ENCODE results near the gene CD38.
"Not testable (repeated sequence)": the region's sequence is repeated elsewhere in the genome, so short reads cannot be mapped to it uniquely, and the experiment has no call there.

CD38 gene

GRCh38 chr4:15799141-15799540 is 21.0 kb downstream of the CD38 start:
- DNase-seq (ENCODE audit: low read depth): no peak

GRCh38 chr4:15799701-15800100 is 21.6 kb downstream of the CD38 start:
- DNase-seq (ENCODE audit: low read depth): no peak

- not testable (repeated sequence) for DNase-seq (ENCODE audit: low read depth)
Measured at GRCh38 chr4:15802497-15802896, 24.4 kb downstream of the CD38 start.

- no peak for DNase-seq (ENCODE audit: low read depth)
Measured at GRCh38 chr4:15805583-15806517, 27.7 kb downstream of the CD38 start.

- DNase-seq (ENCODE audit: low read depth): no peak
Measured at GRCh38 chr4:15809058-15809457, 30.9 kb downstream of the CD38 start.

GRCh38 chr4:15809466-15809865 is 31.3 kb downstream of the CD38 start:
- DNase-seq (ENCODE audit: low read depth): no peak

- DNase-seq (ENCODE audit: low read depth): no peak
Measured at GRCh38 chr4:15811703-15812337, 33.7 kb downstream of the CD38 start.

GRCh38 chr4:15832523-15833451 is 54.7 kb downstream of the CD38 start:
- no peak for DNase-seq (ENCODE audit: low read depth)

- DNase-seq (ENCODE audit: low read depth): no peak
Measured at GRCh38 chr4:15833801-15834200, 55.7 kb downstream of the CD38 start.

GRCh38 chr4:15836362-15836761 is 58.2 kb downstream of the CD38 start:
- no peak for DNase-seq (ENCODE audit: low read depth)

GRCh38 chr4:15837591-15837990 is 59.5 kb downstream of the CD38 start:
- DNase-seq (ENCODE audit: low read depth): no peak

- DNase-seq (ENCODE audit: low read depth): not testable (repeated sequence)
Measured at GRCh38 chr4:15841194-15841730, 63.1 kb downstream of the CD38 start.

GRCh38 chr4:15847746-15848145 is 69.6 kb downstream of the CD38 start:
- no peak for DNase-seq (ENCODE audit: low read depth)

- DNase-seq (ENCODE audit: low read depth): no peak
Measured at GRCh38 chr4:15848191-15848842, 70.2 kb downstream of the CD38 start.

- no peak for DNase-seq (ENCODE audit: low read depth)
Measured at GRCh38 chr4:15851969-15852368, 73.8 kb downstream of the CD38 start.

GRCh38 chr4:15852524-15852923 is 74.4 kb downstream of the CD38 start:
- DNase-seq (ENCODE audit: low read depth): no peak

- DNase-seq (ENCODE audit: low read depth): no peak
Measured at GRCh38 chr4:15853345-15853744, 75.2 kb downstream of the CD38 start.

GRCh38 chr4:15855804-15856475 is 77.8 kb downstream of the CD38 start:
- DNase-seq (ENCODE audit: low read depth): no peak

GRCh38 chr4:15861198-15861597 is 83.1 kb downstream of the CD38 start:
- not testable (repeated sequence) for DNase-seq (ENCODE audit: low read depth)

- no peak for DNase-seq (ENCODE audit: low read depth)
Measured at GRCh38 chr4:15864651-15865566, 86.8 kb downstream of the CD38 start.
